Nephron (organoid): ENCODE measurements around the gene DIABLO.

Source experiments
- H3K27ac Mint-ChIP-seq, 3 experiments: 2 replicates each; pipeline ENCODE4 v1.8.0; 2020; ENCODE audit warnings: mixed read lengths in 3 of 3, mild to moderate bottlenecking in 2 of 3, moderate library complexity in 1 of 3
- H3K27me3 Mint-ChIP-seq: 2 replicates; pipeline ENCODE4 v1.8.0; 2021; ENCODE audit warnings: low read depth, mild to moderate bottlenecking, moderate library complexity, mixed read lengths
- H3K36me3 Mint-ChIP-seq: 2 replicates; pipeline ENCODE4 v1.8.0; 2020; ENCODE audit warnings: low read depth, mixed read lengths
- H3K4me1 Mint-ChIP-seq: 2 replicates; pipeline ENCODE4 v1.8.0; 2020; ENCODE audit warnings: mixed read lengths
- H3K4me3 Mint-ChIP-seq, 3 experiments: 2 replicates each; pipeline ENCODE4 v1.8.0; 2020; ENCODE audit warnings: mild to moderate bottlenecking in 3 of 3, mixed read lengths in 3 of 3, moderate library complexity in 2 of 3
- H3K9me3 Mint-ChIP-seq: 2 replicates; pipeline ENCODE4 v1.8.0; 2020; ENCODE audit warnings: mixed read lengths
- TF ChIP-seq, protein P1 (sequence below), 3 experiments: fragments of 200-600 bp; sonication (generic); IDR thresholded peaks; one replicate each; pipeline ENCODE4 v1.5.0; 2021; ENCODE audit warnings: antibody characterized with exemption in 3 of 3; ENCODE audit not compliant: unreplicated experiment in 3 of 3

Gene DIABLO

GRCh38 chr12:122158700-122159285 lies 67.1 kb downstream of the DIABLO start:
- Mint-ChIP-seq H3K36me3 (no peaks in the 10 kb centered on the region), H3K27ac (no peak overlapping the region), H3K9me3 (no peaks in the 10 kb centered on the region), H3K4me3 (no peak overlapping the region), H3K4me1 (no peaks in the 10 kb centered on the region), H3K27me3 (no peaks in the 10 kb centered on the region)
- TF ChIP-seq, protein P1, sequence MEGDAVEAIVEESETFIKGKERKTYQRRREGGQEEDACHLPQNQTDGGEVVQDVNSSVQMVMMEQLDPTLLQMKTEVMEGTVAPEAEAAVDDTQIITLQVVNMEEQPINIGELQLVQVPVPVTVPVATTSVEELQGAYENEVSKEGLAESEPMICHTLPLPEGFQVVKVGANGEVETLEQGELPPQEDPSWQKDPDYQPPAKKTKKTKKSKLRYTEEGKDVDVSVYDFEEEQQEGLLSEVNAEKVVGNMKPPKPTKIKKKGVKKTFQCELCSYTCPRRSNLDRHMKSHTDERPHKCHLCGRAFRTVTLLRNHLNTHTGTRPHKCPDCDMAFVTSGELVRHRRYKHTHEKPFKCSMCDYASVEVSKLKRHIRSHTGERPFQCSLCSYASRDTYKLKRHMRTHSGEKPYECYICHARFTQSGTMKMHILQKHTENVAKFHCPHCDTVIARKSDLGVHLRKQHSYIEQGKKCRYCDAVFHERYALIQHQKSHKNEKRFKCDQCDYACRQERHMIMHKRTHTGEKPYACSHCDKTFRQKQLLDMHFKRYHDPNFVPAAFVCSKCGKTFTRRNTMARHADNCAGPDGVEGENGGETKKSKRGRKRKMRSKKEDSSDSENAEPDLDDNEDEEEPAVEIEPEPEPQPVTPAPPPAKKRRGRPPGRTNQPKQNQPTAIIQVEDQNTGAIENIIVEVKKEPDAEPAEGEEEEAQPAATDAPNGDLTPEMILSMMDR (IDR thresholded peaks at IDR 0.05; ENCODE audit: unreplicated experiment in 3 of 3) = no peak
